ENCODE data around the gene TAS2R42.

The TAS2R42 gene

GRCh38 chr12:11147420-11147819 lies 39.3 kb downstream of the TAS2R42 start:
- Histone ChIP-seq H2AFZ (ENCODE audit: low read length) (no peak overlapping the region), H3K79me2 (ENCODE audit: insufficient read depth, low read length) (no peaks in the 10 kb centered on the region), H3K9me2 (replicated peaks; ENCODE audit: low read depth, low read length) (no peaks in the 10 kb centered on the region)

GRCh38 chr12:11144297-11144696 lies 42.4 kb downstream of the TAS2R42 start:
- TF ChIP-seq CTCF (conservative IDR thresholded peaks at IDR 0.05; ENCODE audit: low read length) (no peak), EZH2phosphoT487 (IDR thresholded peaks at IDR 0.05; ENCODE audit: borderline replicate concordance) (no peak)
- Histone ChIP-seq H3K4me3 (ENCODE audit: low read length, poor library complexity, severe bottlenecking) (no peak overlapping the region), H3K9ac (ENCODE audit: low read depth, low read length, poor library complexity, severe bottlenecking) (no peak overlapping the region), H3K27me3 (ENCODE audit: insufficient read depth, low read length, poor library complexity, severe bottlenecking) (no peaks in the 10 kb centered on the region), H3K79me2 (ENCODE audit: insufficient read depth, low read length) (peaks cover 6% of the 10 kb centered on the region; the same call in 1 of the 2 replicates), H3K9me2 (replicated peaks; ENCODE audit: low read depth, low read length) (no peaks in the 10 kb centered on the region), H2AFZ (ENCODE audit: low read length) (no peak overlapping the region), H3K9me3 (ENCODE audit: insufficient read depth, low read depth, low read length) (no peaks in the 10 kb centered on the region), H3K4me1 (ENCODE audit: insufficient read depth, low read length, poor library complexity, severe bottlenecking) (no peaks in the 10 kb centered on the region), H4K20me1 (ENCODE audit: insufficient read depth, low read length, poor library complexity, severe bottlenecking) (no peaks in the 10 kb centered on the region), H3K36me3 (ENCODE audit: insufficient read depth, low read length) (no peaks in the 10 kb centered on the region), H3K4me2 (ENCODE audit: low read depth, low read length, poor library complexity, severe bottlenecking) (no peak overlapping the region), H3F3A (ENCODE audit: low read depth) (no peaks in the 10 kb centered on the region)

More at GRCh38 chr12:11147420-11147819, 39.3 kb downstream of the TAS2R42 start:
- no peaks in the 10 kb centered on the region for H3K9me3 ChIP-seq (ENCODE audit: insufficient read depth, low read depth, low read length)
- no peak for TF ChIP-seq CTCF (conservative IDR thresholded peaks at IDR 0.05; ENCODE audit: low read length)
- no peak for TF ChIP-seq EZH2phosphoT487 (IDR thresholded peaks at IDR 0.05; ENCODE audit: borderline replicate concordance)
- no peaks in the 10 kb centered on the region for H3K27me3 ChIP-seq (ENCODE audit: insufficient read depth, low read length, poor library complexity, severe bottlenecking)
- H3K4me3 ChIP-seq (ENCODE audit: low read length, poor library complexity, severe bottlenecking) = no peak overlapping the region
- no peak overlapping the region for H3K4me2 ChIP-seq (ENCODE audit: low read depth, low read length, poor library complexity, severe bottlenecking)
- H4K20me1 ChIP-seq (ENCODE audit: insufficient read depth, low read length, poor library complexity, severe bottlenecking) = no peaks in the 10 kb centered on the region
- H3K4me1 ChIP-seq (ENCODE audit: insufficient read depth, low read length, poor library complexity, severe bottlenecking) = no peaks in the 10 kb centered on the region
- H3K9ac ChIP-seq (ENCODE audit: low read depth, low read length, poor library complexity, severe bottlenecking) = no peak overlapping the region
- no peaks in the 10 kb centered on the region for H3F3A ChIP-seq (ENCODE audit: low read depth)
- no peaks in the 10 kb centered on the region for H3K36me3 ChIP-seq (ENCODE audit: insufficient read depth, low read length)

GRCh38 chr12:11143352-11143751 lies 43.4 kb downstream of the TAS2R42 start:
- H3K79me2 ChIP-seq (ENCODE audit: insufficient read depth, low read length) = peaks cover 6% of the 10 kb centered on the region; the same call in 1 of the 2 replicates

More at GRCh38 chr12:11143352-11143751, 43.4 kb downstream of the TAS2R42 start:
- H4K20me1 ChIP-seq (ENCODE audit: insufficient read depth, low read length, poor library complexity, severe bottlenecking) = no peaks in the 10 kb centered on the region
- TF ChIP-seq CTCF (conservative IDR thresholded peaks at IDR 0.05; ENCODE audit: low read length) (no peak), EZH2phosphoT487 (IDR thresholded peaks at IDR 0.05; ENCODE audit: borderline replicate concordance) (no peak)
- no peak overlapping the region for H2AFZ ChIP-seq (ENCODE audit: low read length)
- H3K4me1 ChIP-seq (ENCODE audit: insufficient read depth, low read length, poor library complexity, severe bottlenecking) = no peaks in the 10 kb centered on the region
- no peaks in the 10 kb centered on the region for H3F3A ChIP-seq (ENCODE audit: low read depth)
- no peaks in the 10 kb centered on the region for H3K9me3 ChIP-seq (ENCODE audit: insufficient read depth, low read depth, low read length)
- H3K9ac ChIP-seq (ENCODE audit: low read depth, low read length, poor library complexity, severe bottlenecking) = no peak overlapping the region
- H3K4me2 ChIP-seq (ENCODE audit: low read depth, low read length, poor library complexity, severe bottlenecking) = no peak overlapping the region
- H3K27me3 ChIP-seq (ENCODE audit: insufficient read depth, low read length, poor library complexity, severe bottlenecking) = no peaks in the 10 kb centered on the region
- H3K36me3 ChIP-seq (ENCODE audit: insufficient read depth, low read length) = no peaks in the 10 kb centered on the region
- no peak overlapping the region for H3K4me3 ChIP-seq (ENCODE audit: low read length, poor library complexity, severe bottlenecking)
- H3K9me2 ChIP-seq (replicated peaks; ENCODE audit: low read depth, low read length) = no peaks in the 10 kb centered on the region

All from Loucy (cell line).